Neural cell (in vitro differentiated cells): Measurements from ENCODE around the gene CFI. TPM values are rescaled to one million over a fixed set of nuclear protein-coding genes. Genes with fewer than 3 reads are reported as not detected.

Source experiments
- H2AFZ ChIP-seq: fragments of 200-600, 300-800 bp; sonication (generic), shearing (Covaris generic); 2 replicates; pipeline ENCODE4 v1.6.0; 2014; ENCODE audit warnings: low read depth, mild to moderate bottlenecking, antibody characterized with exemption, low read length, moderate library complexity
- H3F3A ChIP-seq: fragments of 200-600 bp; shearing (Covaris generic); 2 replicates; pipeline ENCODE4 v1.6.1; 2016; ENCODE audit warnings: mild to moderate bottlenecking, moderate library complexity, mixed read lengths, antibody characterized with exemption, low read length; ENCODE audit not compliant: insufficient read depth, poor library complexity, severe bottlenecking
- H3K27ac ChIP-seq: fragments of 200-600, 300-800 bp; sonication (generic), shearing (Covaris generic); 2 replicates; pipeline ENCODE4 v1.5.1; 2014; ENCODE audit warnings: mild to moderate bottlenecking, low read length, moderate library complexity
- H3K27me3 ChIP-seq: fragments of 300-800, 200-600 bp; sonication (generic), shearing (Covaris generic); 2 replicates; pipeline ENCODE4 v1.6.0; 2014; ENCODE audit warnings: mild to moderate bottlenecking, low read depth, low read length, moderate library complexity; ENCODE audit not compliant: insufficient read depth
- H3K36me3 ChIP-seq: fragments of 300-800, 200-600 bp; sonication (generic), shearing (Covaris generic); 2 replicates; pipeline ENCODE4 v1.5.1; 2014; ENCODE audit warnings: mild to moderate bottlenecking, antibody characterized with exemption, low read length, moderate library complexity; ENCODE audit not compliant: insufficient read depth
- H3K4me2 ChIP-seq: fragments of 300-800, 200-600 bp; sonication (generic), shearing (Covaris generic); 2 replicates; pipeline ENCODE4 v1.6.0; 2014; ENCODE audit warnings: mild to moderate bottlenecking, low read length
- H3K4me3 ChIP-seq: fragments of 300-800, 200-600 bp; sonication (generic), shearing (Covaris generic); 2 replicates; pipeline ENCODE4 v1.5.1; 2014; ENCODE audit warnings: mild to moderate bottlenecking, low read length, moderate library complexity
- H3K79me2 ChIP-seq: fragments of 200-600 bp; shearing (Covaris generic); replicated peaks from 2 replicates; pipeline ENCODE4 v1.6.0; 2014; ENCODE audit warnings: mild to moderate bottlenecking, low read length, moderate library complexity; ENCODE audit not compliant: insufficient read depth
- H3K9ac ChIP-seq: fragments of 300-800, 200-600 bp; sonication (generic), shearing (Covaris generic); 2 replicates; pipeline ENCODE4 v1.6.1; 2016; ENCODE audit warnings: mild to moderate bottlenecking, low read length, mixed read lengths
- H3K9me2 ChIP-seq: fragments of 200-600 bp; shearing (Covaris generic); 2 replicates; pipeline ENCODE4 v1.6.1; 2016; ENCODE audit warnings: mild to moderate bottlenecking, low read length, mixed read lengths; ENCODE audit not compliant: insufficient read depth
- H3K9me3 ChIP-seq: fragments of 200-600, 300-800 bp; sonication (generic), shearing (Covaris generic); 2 replicates; pipeline ENCODE4 v1.6.1; 2016; ENCODE audit warnings: mild to moderate bottlenecking, mixed run types, low read length, moderate library complexity, mixed read lengths
- H4K20me1 ChIP-seq: fragments of 200-600 bp; shearing (Covaris generic); 2 replicates; pipeline ENCODE4 v1.6.1; 2016; ENCODE audit warnings: mild to moderate bottlenecking, mixed run types; ENCODE audit not compliant: insufficient read depth
- EP300 ChIP-seq: fragments of 450-650 bp; conservative IDR thresholded peaks from 2 replicates; pipeline ENCODE4 v1.6.1; 2014; ENCODE audit warnings: antibody characterized with exemption, mild to moderate bottlenecking, moderate library complexity; ENCODE audit not compliant: poor library complexity, severe bottlenecking
- EZH2 ChIP-seq: fragments of 200-600, 300-800 bp; shearing (Covaris generic), sonication (generic); IDR thresholded peaks from 2 replicates; pipeline ENCODE4 v1.6.1; 2014; ENCODE audit warnings: antibody characterized with exemption, low read length, borderline replicate concordance, mild to moderate bottlenecking; ENCODE audit not compliant: insufficient read depth, poor library complexity, severe bottlenecking
- MXI1 ChIP-seq: fragments of 450-650 bp; conservative IDR thresholded peaks from 2 replicates; pipeline ENCODE4 v1.6.1; 2014; ENCODE audit warnings: antibody characterized with exemption, mild to moderate bottlenecking; ENCODE audit not compliant: poor library complexity, severe bottlenecking
- POLR2AphosphoS5 ChIP-seq: IDR thresholded peaks from 2 replicates; pipeline ENCODE4 v1.6.1; 2012
- RAD21 ChIP-seq: fragments of 450-650 bp; conservative IDR thresholded peaks from 2 replicates; pipeline ENCODE4 v1.6.1; 2014; ENCODE audit warnings: antibody characterized with exemption, mild to moderate bottlenecking, moderate library complexity
- SMC3 ChIP-seq: fragments of 450-650 bp; conservative IDR thresholded peaks from 2 replicates; pipeline ENCODE4 v1.6.1; 2014; ENCODE audit warnings: antibody characterized with exemption, mild to moderate bottlenecking, moderate library complexity; ENCODE audit not compliant: poor library complexity
- TAF1 ChIP-seq: IDR thresholded peaks from 2 replicates; pipeline ENCODE4 v1.6.1; 2012; ENCODE audit warnings: low read depth
- polyA plus RNA-seq: library from polyadenylated mRNA; depleted of rRNA; stranded (reverse); fragments of >200 nt; gene quantifications from 2 replicates; pipeline ENCODE4 v1.2.3, GENCODE V29; 2014
- TF ChIP-seq, protein P1 (sequence below): IDR thresholded peaks from 2 replicates; pipeline ENCODE4 v1.6.1; 2012; ENCODE audit warnings: borderline replicate concordance
- TF ChIP-seq, protein P2 (sequence below): fragments of 450-650 bp; IDR thresholded peaks from 2 replicates; pipeline ENCODE4 v1.5.1; 2014; ENCODE audit warnings: antibody characterized with exemption, mild to moderate bottlenecking, moderate library complexity; ENCODE audit not compliant: poor library complexity, severe bottlenecking

CFI gene
- polyA plus RNA-seq, 1 donor from 2014 or later, result not detected

DNA sequence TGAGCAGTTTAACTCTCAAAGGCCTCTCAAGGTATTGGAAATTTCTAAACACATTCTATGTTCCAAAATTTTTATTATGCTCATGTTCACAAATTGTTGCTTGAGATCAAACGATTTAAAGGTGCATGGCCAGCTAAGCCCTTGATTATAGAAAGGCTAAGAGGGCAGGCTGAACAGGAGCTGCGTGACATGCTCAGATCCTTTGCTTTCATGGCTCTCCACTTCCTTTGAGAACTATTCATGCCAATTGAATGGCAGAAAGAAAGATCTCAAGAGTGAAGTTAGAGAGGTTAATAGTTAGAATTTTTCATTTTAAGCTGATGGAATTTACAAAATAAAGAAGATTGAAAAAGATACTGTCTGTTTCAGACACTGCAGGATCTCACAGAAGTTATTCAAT lies 46.7 kb upstream of the CFI start:
- no peak overlapping the region for H3K4me2 ChIP-seq
- no peak overlapping the region for H2AFZ ChIP-seq
- TF ChIP-seq EP300, result no peak
- no peak for TF ChIP-seq TAF1
- TF ChIP-seq, protein P1, sequence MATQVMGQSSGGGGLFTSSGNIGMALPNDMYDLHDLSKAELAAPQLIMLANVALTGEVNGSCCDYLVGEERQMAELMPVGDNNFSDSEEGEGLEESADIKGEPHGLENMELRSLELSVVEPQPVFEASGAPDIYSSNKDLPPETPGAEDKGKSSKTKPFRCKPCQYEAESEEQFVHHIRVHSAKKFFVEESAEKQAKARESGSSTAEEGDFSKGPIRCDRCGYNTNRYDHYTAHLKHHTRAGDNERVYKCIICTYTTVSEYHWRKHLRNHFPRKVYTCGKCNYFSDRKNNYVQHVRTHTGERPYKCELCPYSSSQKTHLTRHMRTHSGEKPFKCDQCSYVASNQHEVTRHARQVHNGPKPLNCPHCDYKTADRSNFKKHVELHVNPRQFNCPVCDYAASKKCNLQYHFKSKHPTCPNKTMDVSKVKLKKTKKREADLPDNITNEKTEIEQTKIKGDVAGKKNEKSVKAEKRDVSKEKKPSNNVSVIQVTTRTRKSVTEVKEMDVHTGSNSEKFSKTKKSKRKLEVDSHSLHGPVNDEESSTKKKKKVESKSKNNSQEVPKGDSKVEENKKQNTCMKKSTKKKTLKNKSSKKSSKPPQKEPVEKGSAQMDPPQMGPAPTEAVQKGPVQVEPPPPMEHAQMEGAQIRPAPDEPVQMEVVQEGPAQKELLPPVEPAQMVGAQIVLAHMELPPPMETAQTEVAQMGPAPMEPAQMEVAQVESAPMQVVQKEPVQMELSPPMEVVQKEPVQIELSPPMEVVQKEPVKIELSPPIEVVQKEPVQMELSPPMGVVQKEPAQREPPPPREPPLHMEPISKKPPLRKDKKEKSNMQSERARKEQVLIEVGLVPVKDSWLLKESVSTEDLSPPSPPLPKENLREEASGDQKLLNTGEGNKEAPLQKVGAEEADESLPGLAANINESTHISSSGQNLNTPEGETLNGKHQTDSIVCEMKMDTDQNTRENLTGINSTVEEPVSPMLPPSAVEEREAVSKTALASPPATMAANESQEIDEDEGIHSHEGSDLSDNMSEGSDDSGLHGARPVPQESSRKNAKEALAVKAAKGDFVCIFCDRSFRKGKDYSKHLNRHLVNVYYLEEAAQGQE, result no peak
- TF ChIP-seq, protein P2, sequence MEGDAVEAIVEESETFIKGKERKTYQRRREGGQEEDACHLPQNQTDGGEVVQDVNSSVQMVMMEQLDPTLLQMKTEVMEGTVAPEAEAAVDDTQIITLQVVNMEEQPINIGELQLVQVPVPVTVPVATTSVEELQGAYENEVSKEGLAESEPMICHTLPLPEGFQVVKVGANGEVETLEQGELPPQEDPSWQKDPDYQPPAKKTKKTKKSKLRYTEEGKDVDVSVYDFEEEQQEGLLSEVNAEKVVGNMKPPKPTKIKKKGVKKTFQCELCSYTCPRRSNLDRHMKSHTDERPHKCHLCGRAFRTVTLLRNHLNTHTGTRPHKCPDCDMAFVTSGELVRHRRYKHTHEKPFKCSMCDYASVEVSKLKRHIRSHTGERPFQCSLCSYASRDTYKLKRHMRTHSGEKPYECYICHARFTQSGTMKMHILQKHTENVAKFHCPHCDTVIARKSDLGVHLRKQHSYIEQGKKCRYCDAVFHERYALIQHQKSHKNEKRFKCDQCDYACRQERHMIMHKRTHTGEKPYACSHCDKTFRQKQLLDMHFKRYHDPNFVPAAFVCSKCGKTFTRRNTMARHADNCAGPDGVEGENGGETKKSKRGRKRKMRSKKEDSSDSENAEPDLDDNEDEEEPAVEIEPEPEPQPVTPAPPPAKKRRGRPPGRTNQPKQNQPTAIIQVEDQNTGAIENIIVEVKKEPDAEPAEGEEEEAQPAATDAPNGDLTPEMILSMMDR, result no peak
- TF ChIP-seq EZH2, result no peak
- no peak for TF ChIP-seq POLR2AphosphoS5
- TF ChIP-seq SMC3, result no peak
- no peak for TF ChIP-seq RAD21
- no peak for TF ChIP-seq MXI1

DNA sequence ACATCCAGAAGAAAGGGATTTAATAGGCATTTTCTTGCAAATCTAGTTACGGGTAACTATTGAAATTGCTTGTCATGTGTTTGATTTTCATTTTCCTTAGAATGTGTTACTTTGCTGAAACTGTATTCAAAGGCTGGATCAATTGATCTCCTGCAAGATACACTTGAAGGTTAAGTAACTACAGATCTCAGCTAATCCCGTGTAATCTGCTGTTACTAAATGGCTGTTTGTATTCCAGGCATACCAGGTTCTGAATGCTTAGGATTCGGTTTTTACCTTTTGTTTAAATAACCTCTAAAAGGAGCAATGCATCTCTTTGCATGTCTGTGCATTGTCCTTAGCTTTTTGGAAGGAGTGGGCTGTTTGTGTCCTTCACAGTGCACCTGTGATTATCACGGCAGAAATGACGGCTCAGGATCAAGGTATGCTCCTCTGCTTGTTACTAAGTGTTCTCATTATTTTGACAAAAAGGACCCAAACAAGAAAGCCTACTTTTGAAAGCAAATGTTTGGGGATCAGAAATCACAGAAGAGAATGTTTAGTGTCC lies 46.2 kb upstream of the CFI start, which contains the start of gene LRIT3:
Gene LRIT3 (plus strand): TSS at position 212 of the 547 bp plus-strand sequence. CDS start 95 bp downstream, at position 307.
- H3K27ac ChIP-seq, result no peak within 1 kb of the TSS
- no peaks in the 10 kb centered on the region for H3K9me2 ChIP-seq
- no peak within 1 kb of the TSS for H3K4me2 ChIP-seq
- no peak within 1 kb of the TSS for H2AFZ ChIP-seq
- no peaks in the 10 kb centered on the region for H3F3A ChIP-seq
- H3K4me3 ChIP-seq, result no peak within 1 kb of the TSS
- no peak within 1 kb of the TSS for H3K9ac ChIP-seq
- no peaks in the 10 kb centered on the region for H3K27me3 ChIP-seq
- no peaks in the 10 kb centered on the region for H3K79me2 ChIP-seq
- H3K36me3 ChIP-seq, result no peaks in the 10 kb centered on the region
- no peaks in the 10 kb centered on the region for H4K20me1 ChIP-seq
- no peaks in the 10 kb centered on the region for H3K9me3 ChIP-seq
- TF ChIP-seq EZH2 (no peak), POLR2AphosphoS5 (no peak), TAF1 (no peak), SMC3 (no peak), MXI1 (no peak), EP300 (no peak), RAD21 (no peak)
- TF ChIP-seq, protein P2, result no peak
- TF ChIP-seq, protein P1, result no peak

More for the DNA sequence above, 46.7 kb upstream of the CFI start:
- H3F3A ChIP-seq, result no peaks in the 10 kb centered on the region
- H3K4me3 ChIP-seq, result no peak overlapping the region
- no peak overlapping the region for H3K9ac ChIP-seq
- H3K79me2 ChIP-seq, result no peaks in the 10 kb centered on the region
- H3K36me3 ChIP-seq, result no peaks in the 10 kb centered on the region
- H3K9me2 ChIP-seq, result no peaks in the 10 kb centered on the region
- no peaks in the 10 kb centered on the region for H3K9me3 ChIP-seq
- H4K20me1 ChIP-seq, result no peaks in the 10 kb centered on the region
- no peaks in the 10 kb centered on the region for H3K27me3 ChIP-seq
- no peak overlapping the region for H3K27ac ChIP-seq
